Heart left ventricle (tissue), 13 donors: ENCODE measurements around the gene ZNF215.

Experiments used
- POLR2A ChIP-seq, 2 donors: fragments of 450-650 bp; IDR thresholded peaks; one replicate each; pipeline ENCODE4 v1.6.1; 2017; ENCODE audit warnings: antibody characterized with exemption in 2 of 2, mild to moderate bottlenecking in 2 of 2, moderate library complexity in 2 of 2
- TF ChIP-seq, protein P1 (sequence below), 12 donors: fragments of 200-600 bp; sonication (generic) in 4 of 12; IDR thresholded peaks; one replicate each; pipeline versions ENCODE4 v1.5.0 to v1.8.0; 2018 to 2022; ENCODE audit warnings: antibody characterized with exemption in 12 of 12, mild to moderate bottlenecking in 5 of 12
- donor health status: ischemic (EF 13 %, LVEDD 7.1; RV severe dilation, severe dysfunction).
- donor health status: DM: no; HTN: yes; CAD: no.
- donor health status: DM: no; HTN: no; CAD: no.
- donor health status: ischemic (EF 25% LVEDD 6.9; RV normal size, moderate dysfunction).
- donor health status: ischemic (EF 25% LVEDD 5.7; RV mildly dilated, moderate dysfunction).
- donor health status: ischemic (EF 35%, LVEDD 5.7; RV mildly dilated, moderate dysfunction).
- donor health status: nonischemic (EF 11% LVEDD 7.7; RV severe dilation, severe dysfunction).
- donor health status: DM: yes; HTN: yes; CAD: no.
- donor health status: PGD.
- donor health status: ischemic (EF 29% LVEDD 5.4; RV normal size, mild dysfunction).
- donor health status: nonischemic (EF 23%, LVEDD 6.1; RV moderate dilation, normal function).

DNA sequence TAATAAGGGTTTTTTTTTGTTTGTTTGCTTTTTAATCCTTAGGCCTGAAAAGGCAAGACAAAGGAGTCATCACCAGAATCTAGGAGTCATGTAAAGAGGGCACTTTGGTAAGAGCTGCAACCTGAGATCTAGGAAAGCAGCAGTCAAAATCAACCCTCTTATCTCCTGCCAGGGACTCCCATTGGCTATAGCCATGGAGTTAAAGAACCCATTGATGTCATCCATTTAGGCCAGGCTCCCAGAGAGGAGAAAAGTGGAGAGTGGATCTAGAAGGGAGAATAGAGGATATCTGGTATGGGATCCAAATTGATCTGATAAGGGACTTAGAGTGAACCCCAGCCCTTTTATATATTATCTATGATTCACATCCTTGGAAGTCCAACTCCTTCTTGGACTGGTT lies 35.9 kb downstream of the ZNF215 start:
- TF ChIP-seq, protein P1, sequence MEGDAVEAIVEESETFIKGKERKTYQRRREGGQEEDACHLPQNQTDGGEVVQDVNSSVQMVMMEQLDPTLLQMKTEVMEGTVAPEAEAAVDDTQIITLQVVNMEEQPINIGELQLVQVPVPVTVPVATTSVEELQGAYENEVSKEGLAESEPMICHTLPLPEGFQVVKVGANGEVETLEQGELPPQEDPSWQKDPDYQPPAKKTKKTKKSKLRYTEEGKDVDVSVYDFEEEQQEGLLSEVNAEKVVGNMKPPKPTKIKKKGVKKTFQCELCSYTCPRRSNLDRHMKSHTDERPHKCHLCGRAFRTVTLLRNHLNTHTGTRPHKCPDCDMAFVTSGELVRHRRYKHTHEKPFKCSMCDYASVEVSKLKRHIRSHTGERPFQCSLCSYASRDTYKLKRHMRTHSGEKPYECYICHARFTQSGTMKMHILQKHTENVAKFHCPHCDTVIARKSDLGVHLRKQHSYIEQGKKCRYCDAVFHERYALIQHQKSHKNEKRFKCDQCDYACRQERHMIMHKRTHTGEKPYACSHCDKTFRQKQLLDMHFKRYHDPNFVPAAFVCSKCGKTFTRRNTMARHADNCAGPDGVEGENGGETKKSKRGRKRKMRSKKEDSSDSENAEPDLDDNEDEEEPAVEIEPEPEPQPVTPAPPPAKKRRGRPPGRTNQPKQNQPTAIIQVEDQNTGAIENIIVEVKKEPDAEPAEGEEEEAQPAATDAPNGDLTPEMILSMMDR (IDR thresholded peaks at IDR 0.05): no peak
- no peak for TF ChIP-seq POLR2A (IDR thresholded peaks at IDR 0.05)
